ENCODE data around the gene EBF3. TPM values are rescaled to one million over a fixed set of nuclear protein-coding genes. Genes with fewer than 3 reads are reported as not detected.

Gene EBF3
- total RNA-seq, 4 donors from 2014 or later, result 29.1 to 50.9 (median 43.9) TPM

DNA sequence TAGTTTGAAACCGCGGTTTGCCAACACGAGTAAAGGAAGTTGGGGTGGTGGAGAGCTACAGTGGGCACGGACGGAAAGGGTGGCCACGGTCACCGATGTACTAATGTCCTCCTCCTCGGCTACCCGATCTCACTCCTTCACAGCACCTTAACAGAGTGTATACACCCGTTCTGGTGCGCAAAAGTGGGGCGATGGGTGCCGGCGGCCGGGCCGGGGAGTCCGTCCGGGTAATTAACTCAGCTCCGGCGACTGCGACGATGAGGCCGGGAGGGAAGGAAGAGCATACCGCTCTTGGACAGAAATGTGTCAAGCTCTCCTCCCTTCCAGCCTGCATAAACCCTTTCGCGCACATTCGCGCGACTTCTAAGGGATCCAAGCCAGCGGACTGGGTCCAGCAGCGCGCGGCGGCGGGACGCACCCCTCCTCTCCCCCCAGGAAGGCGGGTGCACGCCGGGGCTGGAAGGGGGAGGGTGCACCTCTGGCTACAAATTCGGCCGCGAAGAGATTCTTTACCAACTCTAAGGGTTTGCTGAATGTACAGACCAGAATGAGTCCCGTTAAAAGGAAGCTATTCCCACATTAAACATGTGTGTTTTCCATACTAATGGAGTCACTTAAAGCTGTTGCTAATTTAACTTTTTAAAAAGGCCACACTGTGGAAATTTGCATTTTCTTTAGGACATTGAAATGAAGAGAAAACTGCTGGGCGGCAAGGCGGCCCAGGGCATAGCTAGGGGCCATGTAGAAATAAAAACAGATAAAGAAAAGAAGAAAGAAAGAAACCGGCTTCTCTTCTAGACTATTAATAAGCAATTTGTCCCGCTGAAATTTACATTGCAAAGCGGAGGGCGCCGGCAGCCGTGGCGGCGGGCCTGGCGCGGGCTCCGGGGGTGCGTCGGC lies 6.6 kb upstream of the EBF3 start:
- TF ChIP-seq, protein P1, sequence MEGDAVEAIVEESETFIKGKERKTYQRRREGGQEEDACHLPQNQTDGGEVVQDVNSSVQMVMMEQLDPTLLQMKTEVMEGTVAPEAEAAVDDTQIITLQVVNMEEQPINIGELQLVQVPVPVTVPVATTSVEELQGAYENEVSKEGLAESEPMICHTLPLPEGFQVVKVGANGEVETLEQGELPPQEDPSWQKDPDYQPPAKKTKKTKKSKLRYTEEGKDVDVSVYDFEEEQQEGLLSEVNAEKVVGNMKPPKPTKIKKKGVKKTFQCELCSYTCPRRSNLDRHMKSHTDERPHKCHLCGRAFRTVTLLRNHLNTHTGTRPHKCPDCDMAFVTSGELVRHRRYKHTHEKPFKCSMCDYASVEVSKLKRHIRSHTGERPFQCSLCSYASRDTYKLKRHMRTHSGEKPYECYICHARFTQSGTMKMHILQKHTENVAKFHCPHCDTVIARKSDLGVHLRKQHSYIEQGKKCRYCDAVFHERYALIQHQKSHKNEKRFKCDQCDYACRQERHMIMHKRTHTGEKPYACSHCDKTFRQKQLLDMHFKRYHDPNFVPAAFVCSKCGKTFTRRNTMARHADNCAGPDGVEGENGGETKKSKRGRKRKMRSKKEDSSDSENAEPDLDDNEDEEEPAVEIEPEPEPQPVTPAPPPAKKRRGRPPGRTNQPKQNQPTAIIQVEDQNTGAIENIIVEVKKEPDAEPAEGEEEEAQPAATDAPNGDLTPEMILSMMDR (IDR thresholded peaks at IDR 0.05; ENCODE audit: low read depth), result no peak

DNA sequence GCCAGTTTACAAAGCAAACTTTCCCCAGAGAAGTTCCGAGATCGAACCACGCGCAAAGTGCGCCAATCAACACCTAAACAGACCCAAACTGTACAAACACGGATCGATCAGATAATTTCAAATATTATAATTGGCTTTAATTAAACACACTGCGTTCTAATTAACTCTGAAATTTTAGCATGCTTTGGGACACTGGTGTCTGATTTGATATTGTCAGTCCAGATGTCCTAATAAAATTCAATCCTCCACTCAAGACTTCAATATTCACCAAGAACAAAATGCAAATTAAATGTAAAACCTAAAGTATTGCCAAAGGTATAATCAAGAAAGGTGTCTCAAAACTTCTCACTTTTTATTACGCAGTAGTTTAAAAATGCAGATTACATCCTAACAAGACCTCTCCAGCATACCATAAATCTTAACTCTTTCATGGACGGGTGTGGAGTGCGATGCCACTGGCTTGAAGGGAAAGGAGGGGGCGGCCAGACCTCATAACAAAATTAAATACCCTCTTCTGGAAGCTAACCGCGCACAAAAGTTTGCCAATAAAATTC lies 5.9 kb upstream of the EBF3 start:
- TF ChIP-seq, protein P1 (IDR thresholded peaks at IDR 0.05; ENCODE audit: low read depth), result no peak

DNA sequence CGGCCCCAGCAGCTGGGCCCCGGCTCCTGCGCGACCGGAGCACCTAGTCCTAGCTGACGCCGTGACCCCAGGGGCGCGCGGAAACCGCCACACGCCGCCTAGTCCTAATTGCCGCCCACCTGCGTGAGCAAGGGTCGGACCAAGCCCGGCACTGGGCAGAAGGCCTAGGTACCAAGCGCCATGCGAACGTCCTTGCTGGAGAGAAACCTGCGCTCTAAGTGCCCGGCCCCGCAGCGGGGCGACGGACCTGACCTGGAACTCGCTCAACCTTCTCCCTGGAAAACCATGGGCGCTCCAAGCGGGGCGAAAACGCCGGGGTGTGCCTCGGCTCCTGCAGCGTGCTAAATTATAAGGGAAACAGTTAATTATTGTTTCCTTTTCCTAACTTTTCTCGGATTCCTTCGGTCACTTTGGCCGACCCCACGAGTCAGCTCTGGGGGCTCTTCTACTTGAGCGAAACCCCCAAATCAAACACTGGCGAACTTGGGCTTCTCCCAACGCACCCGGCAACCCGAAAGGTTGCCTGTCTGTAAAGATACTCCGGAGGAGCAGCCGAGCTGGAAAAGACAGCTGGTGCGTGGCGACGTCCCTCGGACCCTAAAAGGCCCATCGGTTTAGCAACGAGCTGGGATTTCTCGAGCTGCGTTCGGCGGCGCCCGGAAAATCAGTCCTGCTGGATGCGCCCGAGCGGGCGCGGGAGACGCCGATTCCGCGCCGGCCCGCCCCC lies 5.3 kb upstream of the EBF3 start:
- TF ChIP-seq, protein P1 (IDR thresholded peaks at IDR 0.05; ENCODE audit: low read depth), result no peak

DNA sequence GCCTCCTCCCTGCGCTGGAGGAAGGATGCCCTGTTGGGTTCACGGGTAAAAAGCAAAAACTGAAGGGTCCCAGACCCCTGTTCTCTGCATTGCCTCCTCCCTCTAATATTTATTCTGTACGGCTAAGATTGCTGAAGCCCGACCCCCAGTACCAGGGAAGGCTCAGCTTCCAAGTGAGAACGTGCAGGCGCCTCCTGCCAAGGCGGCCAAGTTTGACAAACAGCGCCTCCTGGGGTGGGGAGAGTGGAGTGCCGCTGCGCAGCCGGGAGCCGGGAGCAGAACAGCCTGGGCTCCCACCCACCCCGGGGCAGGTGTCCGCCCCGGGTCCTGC lies 4.7 kb upstream of the EBF3 start:
- TF ChIP-seq, protein P1 (IDR thresholded peaks at IDR 0.05; ENCODE audit: low read depth), result no peak

DNA sequence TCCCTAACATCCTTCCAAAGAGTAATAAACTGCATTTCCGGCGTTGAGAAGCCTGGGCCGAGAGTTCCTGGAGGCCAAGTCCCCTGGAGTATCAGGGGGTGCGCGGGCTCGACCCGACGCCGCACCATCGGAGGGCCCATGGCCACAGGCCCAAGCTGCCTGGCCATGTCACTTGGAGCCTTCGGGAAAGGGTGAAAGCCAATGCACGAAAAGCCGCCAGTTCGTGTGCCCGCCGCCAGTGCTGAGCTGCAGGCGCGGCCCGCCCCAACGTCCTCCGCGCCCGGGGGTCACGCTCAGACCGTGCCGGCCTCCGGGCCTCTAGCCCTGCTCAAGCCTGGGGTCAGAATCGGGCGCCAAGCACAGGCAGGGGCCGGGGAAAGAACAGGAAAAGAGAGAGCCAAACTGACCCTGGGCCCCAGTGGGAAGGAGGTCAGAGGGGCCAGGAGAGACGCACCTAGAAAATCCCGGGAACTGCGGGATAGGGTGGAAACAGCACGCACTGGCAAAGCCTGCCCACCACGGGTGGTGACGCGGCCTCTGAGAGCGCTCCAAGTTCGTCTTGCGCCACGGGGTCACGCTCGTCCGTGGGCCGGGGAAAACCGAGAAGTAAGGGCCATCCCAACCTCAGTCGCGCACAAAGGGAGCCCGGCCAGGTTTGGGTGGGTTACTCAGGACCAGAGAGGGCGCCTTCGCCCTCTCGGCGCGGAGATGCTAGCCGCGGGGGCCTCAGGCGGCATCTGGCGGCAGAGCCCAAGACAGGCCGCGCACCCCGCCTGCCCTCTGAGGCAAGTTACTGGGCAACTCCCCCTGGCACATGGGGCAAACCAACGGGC lies 4.2 kb upstream of the EBF3 start:
- TF ChIP-seq, protein P1 (IDR thresholded peaks at IDR 0.05; ENCODE audit: low read depth), result no peak

DNA sequence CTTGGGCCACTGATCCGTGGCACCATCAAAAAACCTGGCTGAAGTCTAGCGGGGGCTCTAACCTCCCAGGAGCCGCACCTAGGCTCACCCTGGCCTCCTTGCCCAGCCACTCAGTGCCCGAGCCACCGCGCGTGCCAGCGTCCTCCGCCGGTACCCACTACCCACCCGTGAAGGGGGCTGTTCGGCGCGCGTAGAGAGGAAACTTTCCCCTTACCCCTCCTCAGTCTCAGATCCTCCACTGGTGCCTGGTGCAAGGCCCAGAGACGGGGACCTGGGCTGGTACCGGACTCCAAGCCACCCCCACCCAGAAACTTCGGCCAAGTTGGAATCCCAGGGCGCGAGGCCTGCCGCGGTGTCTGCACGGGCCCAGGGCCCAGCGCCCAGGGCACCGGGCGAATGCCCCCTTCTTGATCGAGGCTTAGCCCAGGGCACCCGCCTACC lies 3.5 kb upstream of the EBF3 start:
- TF ChIP-seq, protein P1 (IDR thresholded peaks at IDR 0.05; ENCODE audit: low read depth), result no peak
